Measurements from ENCODE around the gene PLXNA1. TPM values are rescaled to one million over a fixed set of nuclear protein-coding genes. Genes with fewer than 3 reads are reported as not detected.

The PLXNA1 gene
- total RNA-seq, 4 donors from 2014 or later: 13.2 to 23.9 (median 18.7) TPM

GRCh38 chr3:126976906-126977305, 6.0 kb upstream of the PLXNA1 start:
- TF ChIP-seq CTCF (IDR thresholded peaks at IDR 0.05; ENCODE audit: low read depth): no peak

DNA sequence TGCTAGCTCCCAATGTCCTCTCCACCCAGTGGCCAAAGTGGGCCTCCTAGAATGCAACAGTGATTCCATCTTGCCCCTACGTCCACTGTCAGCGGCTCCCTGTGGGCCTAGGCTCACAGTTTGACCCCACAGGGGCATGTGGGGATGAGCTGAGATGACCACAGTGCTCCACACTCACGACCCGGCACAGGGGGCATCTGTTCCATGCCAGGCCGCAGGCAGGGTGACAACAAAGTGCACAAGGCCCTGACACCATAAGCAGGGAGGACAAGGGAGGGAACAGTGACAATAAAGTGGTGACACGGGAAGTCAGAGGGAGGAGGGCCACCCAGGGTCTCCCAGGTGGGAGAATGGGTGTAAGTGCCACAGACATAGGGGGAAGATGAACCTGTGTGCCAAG, 5.1 kb upstream of the PLXNA1 start:
- TF ChIP-seq CTCF (IDR thresholded peaks at IDR 0.05; ENCODE audit: low read depth): no peak

- no peak for TF ChIP-seq CTCF (IDR thresholded peaks at IDR 0.05; ENCODE audit: low read depth)
Observed at GRCh38 chr3:126978291-126978690, 4.6 kb upstream of the PLXNA1 start.

GRCh38 chr3:126979046-126979628, 3.8 kb upstream of the PLXNA1 start:
- no peak for TF ChIP-seq CTCF (IDR thresholded peaks at IDR 0.05; ENCODE audit: low read depth)

GRCh38 chr3:126980266-126980811, 2.6 kb upstream of the PLXNA1 start:
- no peak for TF ChIP-seq CTCF (IDR thresholded peaks at IDR 0.05; ENCODE audit: low read depth)

GRCh38 chr3:126982126-126982470, 817 bp upstream of the PLXNA1 start:
- no peak for TF ChIP-seq CTCF (IDR thresholded peaks at IDR 0.05; ENCODE audit: low read depth)

DNA sequence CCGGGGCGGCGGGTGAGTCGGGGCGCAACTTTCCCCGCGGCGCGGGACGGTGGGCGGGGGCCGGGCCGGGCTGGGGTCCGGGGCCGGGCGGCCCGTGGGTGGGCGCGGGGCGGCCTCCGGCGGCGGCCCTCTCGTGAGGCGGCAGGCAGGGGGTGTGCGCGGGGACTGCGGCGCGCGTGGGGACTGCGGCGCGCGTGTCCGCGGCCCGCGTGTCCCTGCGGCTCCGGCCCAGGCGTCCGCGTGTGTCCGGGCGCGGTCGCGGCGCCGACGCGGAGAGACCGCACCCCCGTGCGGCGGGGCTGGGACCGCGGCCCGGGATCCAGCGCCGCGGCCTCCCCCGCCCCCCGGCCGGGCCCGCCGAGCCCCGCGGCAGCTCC, 349 bp downstream of the PLXNA1 start:
- no peak for TF ChIP-seq CTCF (IDR thresholded peaks at IDR 0.05; ENCODE audit: low read depth)
